ENCODE results near the gene NHP2. TPM values are rescaled to one million over a fixed set of nuclear protein-coding genes. Genes with fewer than 3 reads are reported as not detected.

NHP2 gene
- total RNA-seq, 1 experiment from 2014 or later, result 307 TPM

- DNase-seq (ENCODE audit: extremely low read depth, low read depth), result no peak
Measured at GRCh38 chr5:178177569-178177968, 23.9 kb upstream of the NHP2 start.

- DNase-seq (ENCODE audit: extremely low read depth, low read depth), result no peak
Measured at GRCh38 chr5:178176791-178177190, 23.1 kb upstream of the NHP2 start.

- no peak for DNase-seq (ENCODE audit: extremely low read depth, low read depth)
Measured at GRCh38 chr5:178174456-178174855, 20.8 kb upstream of the NHP2 start.

GRCh38 chr5:178170455-178170854 lies 16.8 kb upstream of the NHP2 start:
- DNase-seq (ENCODE audit: extremely low read depth, low read depth), result no peak

- no peak for DNase-seq (ENCODE audit: extremely low read depth, low read depth)
Measured at GRCh38 chr5:178165581-178165980, 11.9 kb upstream of the NHP2 start.

- DNase-seq (ENCODE audit: extremely low read depth, low read depth), result peak; percentile 80
Measured at GRCh38 chr5:178163772-178164735, 10.4 kb upstream of the NHP2 start.

- DNase-seq (ENCODE audit: extremely low read depth, low read depth), result no peak
Measured at GRCh38 chr5:178162481-178162880, 8.8 kb upstream of the NHP2 start.

GRCh38 chr5:178160176-178160575 lies 6.5 kb upstream of the NHP2 start:
- DNase-seq (ENCODE audit: extremely low read depth, low read depth), result no peak

GRCh38 chr5:178155065-178155464 lies 1.4 kb upstream of the NHP2 start:
- no peak for DNase-seq (ENCODE audit: extremely low read depth, low read depth)

- DNase-seq (ENCODE audit: extremely low read depth, low read depth), result no peak
Measured at GRCh38 chr5:178152491-178153444, 917 bp downstream of the NHP2 start.

- no peak for DNase-seq (ENCODE audit: extremely low read depth, low read depth)
Measured at GRCh38 chr5:178150977-178151734, 2.5 kb downstream of the NHP2 start.

GRCh38 chr5:178149199-178149932 lies 4.3 kb downstream of the NHP2 start:
- DNase-seq (ENCODE audit: extremely low read depth, low read depth), result no peak

- DNase-seq (ENCODE audit: extremely low read depth, low read depth), result no peak
Measured at GRCh38 chr5:178147406-178147805, 6.3 kb downstream of the NHP2 start.

- DNase-seq (ENCODE audit: extremely low read depth, low read depth), result peak; percentile 51
Measured at GRCh38 chr5:178145965-178146820, 7.5 kb downstream of the NHP2 start.

GRCh38 chr5:178143901-178144300 lies 9.8 kb downstream of the NHP2 start:
- DNase-seq (ENCODE audit: extremely low read depth, low read depth), result no peak

GRCh38 chr5:178143246-178143645 lies 10.4 kb downstream of the NHP2 start:
- no peak for DNase-seq (ENCODE audit: extremely low read depth, low read depth)

- DNase-seq (ENCODE audit: extremely low read depth, low read depth), result no peak
Measured at GRCh38 chr5:178142642-178143041, 11.0 kb downstream of the NHP2 start.

- no peak for DNase-seq (ENCODE audit: extremely low read depth, low read depth)
Measured at GRCh38 chr5:178141550-178141949, 12.1 kb downstream of the NHP2 start.

GRCh38 chr5:178137991-178138390 lies 15.7 kb downstream of the NHP2 start:
- DNase-seq (ENCODE audit: extremely low read depth, low read depth), result no peak

All from NCI-H460 (cell line).